GM19043 (cell line): Measurements from ENCODE around the gene AFAP1L2.

Experiments
- ATAC-seq: cut with Tn5 transposase; IDR thresholded peaks from one replicate; pipeline ENCODE4 v1.9.1; 2021; ENCODE audit warnings: low read depth; ENCODE audit not compliant: unreplicated experiment

AFAP1L2 gene

DNA sequence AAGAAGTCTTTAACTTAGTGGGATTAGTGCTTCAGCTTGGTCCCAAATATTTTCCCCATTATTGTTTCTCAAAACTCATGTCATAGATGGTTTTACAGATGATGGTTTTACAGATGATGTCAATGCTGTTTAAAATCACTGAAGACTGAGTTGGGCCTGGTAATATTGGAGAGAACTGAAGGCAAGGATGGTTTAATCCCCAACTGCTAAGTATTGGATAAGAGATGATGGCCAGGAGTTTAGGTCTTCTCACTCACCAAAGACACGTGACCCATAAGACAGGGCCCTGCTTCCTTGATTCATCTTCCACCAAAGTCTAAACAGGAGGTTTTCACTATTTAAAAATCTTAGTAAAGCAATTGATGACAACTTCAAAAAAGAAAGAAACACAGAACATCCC lies 108.9 kb downstream of the AFAP1L2 start:
- ATAC-seq = no peak

DNA sequence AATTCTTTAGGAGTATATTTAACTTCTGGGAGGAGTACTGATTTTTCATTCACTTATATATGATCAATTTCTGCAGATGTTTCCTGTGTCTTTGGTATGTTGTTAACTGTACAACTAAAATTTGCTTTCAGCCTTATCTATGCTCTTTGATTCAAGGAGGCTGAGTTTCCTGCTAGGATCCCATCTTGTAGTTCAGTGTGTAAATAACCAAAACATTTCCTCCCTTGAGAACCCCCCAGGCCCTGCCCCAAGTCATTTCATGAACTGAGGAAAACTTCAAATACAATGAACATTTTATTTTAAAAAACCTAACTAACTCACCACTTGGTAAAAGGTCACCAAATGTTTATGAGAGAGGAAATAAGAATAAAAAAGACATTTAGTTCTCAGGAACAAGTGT lies 109.8 kb downstream of the AFAP1L2 start:
- no peak for ATAC-seq

DNA sequence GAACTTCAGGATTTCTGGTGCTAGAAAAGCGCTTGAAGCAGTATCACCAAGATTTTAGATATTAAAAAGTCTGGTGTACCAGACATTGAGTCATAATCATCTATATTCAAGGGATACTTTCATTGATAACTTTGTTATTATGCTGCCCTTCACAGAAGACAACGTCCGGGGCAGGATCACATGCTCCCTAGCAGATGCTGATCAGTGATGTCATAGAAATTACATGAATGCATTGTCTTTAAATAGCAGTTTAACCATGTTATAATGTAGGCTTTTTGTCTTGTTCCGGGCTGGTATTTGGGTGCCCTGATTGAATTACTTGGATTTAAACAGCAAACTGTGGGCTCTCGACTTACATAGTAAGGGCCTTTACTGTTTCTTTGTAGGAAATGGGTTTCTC lies 111.2 kb downstream of the AFAP1L2 start:
- ATAC-seq = no peak

DNA sequence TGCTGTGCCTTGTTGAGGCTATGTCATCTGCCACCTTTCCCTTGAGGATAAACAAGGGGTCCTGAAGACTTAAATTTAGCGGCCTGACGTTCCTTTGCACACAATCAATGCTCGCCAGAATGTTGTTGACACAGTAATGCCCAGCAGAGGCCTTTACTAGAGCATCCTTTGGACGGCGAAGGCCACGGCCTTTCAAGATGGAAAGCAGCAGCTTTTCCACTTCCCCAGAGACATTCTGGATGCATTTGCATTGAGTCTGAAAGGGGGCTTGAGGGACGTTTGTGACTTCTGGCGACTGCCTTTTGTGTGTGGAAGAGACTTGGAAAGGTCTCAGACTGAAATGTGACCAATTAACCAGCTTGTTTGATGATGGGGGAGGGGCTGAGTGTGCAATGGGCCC lies 112.8 kb downstream of the AFAP1L2 start:
- no peak for ATAC-seq

DNA sequence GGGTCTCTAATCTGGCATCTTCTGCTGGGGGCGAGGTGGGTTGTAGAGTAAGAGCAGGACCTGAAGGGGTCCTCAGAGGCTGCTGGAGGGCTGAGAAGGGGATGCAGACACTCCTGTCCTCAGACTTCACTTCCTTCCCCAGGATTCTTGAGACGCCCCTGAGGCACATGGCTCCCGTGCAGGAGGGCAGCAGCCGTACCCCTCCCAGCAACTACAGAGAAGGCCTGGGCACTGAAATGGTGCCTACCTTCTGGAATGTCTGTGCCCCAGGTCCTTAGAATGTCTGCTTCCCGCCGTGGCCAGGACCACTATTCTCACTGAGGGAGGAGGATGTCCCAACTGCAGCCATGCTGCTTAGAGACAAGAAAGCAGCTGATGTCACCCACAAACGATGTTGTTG lies 113.2 kb downstream of the AFAP1L2 start:
- no peak for ATAC-seq

DNA sequence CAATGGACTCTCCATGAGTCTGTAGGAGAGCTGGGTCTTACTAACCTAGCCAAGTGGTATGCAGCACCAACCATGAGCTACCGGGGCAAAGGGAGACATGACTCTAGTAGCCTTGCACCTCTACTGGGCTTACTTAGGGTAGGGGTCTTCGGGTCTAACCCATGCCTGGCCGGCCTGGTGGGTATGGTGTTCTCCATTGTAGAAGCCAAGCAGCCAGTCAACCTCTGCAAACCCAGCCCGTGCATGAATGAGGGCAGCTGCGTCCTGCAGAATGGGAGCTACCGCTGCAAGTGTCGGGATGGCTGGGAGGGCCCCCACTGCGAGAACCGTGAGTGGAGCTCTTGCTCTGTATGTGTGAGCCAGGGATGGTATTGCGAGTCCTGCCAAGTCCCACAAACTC lies 114.3 kb downstream of the AFAP1L2 start:
- ATAC-seq = no peak

DNA sequence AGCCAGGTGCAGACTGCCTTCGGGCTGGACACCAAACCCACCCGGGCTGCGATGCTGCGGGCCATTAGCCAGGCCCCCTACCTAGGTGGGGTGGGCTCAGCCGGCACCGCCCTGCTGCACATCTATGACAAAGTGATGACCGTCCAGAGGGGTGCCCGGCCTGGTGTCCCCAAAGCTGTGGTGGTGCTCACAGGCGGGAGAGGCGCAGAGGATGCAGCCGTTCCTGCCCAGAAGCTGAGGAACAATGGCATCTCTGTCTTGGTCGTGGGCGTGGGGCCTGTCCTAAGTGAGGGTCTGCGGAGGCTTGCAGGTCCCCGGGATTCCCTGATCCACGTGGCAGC lies 115.2 kb downstream of the AFAP1L2 start:
- no peak for ATAC-seq

DNA sequence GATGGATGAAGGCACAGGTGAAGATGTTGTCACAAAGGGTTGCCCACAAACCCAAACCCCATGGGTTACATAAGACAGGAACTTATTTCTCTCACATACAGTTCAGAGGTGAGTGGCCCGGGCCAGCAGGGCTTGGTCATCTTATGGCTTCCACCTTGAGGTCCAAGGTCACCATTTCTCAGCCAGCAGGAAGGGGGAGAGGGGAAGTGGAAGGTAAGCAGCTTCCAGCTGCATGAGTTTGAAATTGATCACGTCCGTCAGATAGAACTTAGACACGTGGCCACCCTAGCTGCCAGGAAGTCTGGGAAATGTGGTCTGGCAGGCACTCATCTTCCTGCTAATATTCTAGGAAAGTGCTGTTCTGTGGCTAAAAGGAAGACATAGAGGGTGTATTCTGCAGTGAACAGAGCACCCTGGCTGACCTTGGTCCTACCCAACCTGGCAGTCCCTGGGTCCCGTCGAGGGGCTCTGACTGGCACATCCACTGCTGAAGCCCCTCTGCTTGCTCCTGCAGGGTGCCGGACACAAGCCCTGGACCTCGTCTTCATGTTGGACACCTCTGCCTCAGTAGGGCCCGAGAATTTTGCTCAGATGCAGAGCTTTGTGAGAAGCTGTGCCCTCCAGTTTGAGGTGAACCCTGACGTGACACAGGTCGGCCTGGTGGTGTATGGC lies 115.7 kb downstream of the AFAP1L2 start:
- ATAC-seq = no peak

DNA sequence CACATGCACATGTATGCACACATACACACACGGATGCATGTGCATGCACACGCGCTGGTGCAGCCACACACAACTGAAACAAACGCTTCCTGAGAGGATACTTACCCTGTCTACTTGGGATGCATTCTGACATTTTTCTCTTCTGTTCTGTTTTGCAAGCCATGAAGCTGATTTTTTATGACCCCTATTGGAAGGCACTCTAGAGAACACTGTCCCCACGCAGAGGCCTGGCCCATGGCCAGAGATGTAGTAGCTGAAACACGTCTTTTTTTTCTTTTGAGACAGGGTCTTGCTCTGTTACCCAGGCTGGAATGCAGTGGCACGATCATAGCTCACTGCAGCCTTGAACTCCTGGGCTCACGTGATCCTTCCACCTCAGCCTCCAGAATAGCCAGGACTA lies 117.4 kb downstream of the AFAP1L2 start:
- ATAC-seq = no peak

DNA sequence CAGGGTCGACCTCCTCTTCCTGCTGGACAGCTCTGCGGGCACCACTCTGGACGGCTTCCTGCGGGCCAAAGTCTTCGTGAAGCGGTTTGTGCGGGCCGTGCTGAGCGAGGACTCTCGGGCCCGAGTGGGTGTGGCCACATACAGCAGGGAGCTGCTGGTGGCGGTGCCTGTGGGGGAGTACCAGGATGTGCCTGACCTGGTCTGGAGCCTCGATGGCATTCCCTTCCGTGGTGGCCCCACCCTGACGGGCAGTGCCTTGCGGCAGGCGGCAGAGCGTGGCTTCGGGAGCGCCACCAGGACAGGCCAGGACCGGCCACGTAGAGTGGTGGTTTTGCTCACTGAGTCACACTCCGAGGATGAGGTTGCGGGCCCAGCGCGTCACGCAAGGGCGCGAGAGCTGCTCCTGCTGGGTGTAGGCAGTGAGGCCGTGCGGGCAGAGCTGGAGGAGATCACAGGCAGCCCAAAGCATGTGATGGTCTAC lies 118.3 kb downstream of the AFAP1L2 start:
- no peak for ATAC-seq

DNA sequence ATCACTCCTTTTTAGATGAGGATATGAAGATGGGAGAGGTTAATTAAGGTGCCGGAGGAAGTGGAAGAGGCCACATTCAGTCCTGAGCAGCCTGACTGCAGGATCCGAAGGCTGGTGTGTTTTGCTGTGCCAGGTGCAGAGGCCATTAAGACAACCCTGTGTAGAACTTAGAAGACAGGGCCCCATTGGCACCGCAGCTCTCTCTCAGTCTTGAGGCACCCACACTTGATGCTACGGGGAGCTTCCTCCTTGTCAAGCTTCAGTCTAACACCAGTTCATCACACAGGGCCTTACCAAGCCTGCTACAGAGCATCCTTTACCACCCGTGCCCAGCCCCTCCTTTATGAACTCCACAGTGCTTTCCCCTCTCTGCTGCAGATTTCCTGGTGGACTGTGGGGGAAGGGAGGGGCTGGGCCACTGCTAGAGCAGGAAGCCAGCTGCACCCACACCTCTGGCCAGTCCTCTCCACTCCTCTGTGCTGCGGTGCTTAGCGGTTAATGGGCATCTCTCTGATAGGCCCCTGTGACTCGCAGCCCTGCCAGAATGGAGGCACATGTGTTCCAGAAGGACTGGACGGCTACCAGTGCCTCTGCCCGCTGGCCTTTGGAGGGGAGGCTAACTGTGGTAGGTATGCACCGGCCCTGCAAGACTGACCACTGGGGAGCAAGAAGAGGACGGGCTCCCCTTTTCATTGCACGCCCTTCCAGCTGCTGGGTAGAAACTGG lies 119.8 kb downstream of the AFAP1L2 start:
- ATAC-seq = no peak

DNA sequence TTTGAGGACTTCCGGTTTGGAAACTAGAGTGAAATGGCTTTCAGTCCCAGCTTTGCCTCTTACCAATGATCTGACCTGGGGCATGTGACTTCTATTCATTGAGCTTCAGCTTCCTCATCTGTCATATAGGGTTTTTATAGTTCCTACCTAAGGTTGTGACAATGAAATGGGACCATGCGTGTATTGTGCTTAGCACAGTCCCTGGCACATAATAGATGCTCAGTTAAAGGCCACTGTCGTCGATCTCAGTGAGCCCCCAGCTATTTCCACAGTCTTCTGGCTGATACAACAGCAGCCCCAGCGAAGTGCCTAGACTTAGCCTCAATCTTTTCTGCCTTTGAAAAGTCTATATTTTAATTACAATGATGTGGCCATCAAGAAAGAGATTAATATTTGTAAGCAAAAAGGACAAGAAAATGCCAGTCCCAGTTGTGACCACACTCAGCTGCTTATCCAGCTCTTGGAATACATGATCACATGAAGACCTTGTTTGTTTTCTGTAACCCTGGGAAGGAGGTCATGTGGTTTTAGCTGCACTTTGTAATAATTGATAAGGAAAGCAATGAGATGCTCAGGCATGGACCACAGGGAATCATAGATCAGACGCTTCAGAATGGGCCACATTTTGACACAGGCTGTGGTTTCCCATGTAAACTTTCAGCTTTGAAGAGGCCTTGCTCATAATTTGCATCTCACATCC lies 120.6 kb downstream of the AFAP1L2 start:
- ATAC-seq = no peak

DNA sequence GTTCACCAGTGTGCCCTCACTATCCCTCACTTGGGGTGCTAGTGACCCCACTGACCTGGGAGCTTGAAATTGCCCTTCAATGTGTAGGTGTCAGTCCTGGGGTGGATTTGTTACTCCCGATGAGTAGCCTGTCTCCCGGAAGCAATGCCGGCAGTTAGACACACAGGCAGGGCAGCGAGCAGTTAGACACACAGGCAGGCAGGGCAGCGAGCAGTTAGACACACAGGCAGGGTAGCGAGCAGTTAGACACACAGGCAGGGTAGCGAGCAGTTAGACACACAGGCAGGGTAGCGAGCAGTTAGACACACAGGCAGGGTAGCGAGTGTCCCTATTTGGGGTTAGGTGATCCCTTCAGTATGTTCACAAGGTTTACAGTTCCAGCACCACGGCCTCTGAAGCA lies 121.2 kb downstream of the AFAP1L2 start:
- no peak for ATAC-seq

DNA sequence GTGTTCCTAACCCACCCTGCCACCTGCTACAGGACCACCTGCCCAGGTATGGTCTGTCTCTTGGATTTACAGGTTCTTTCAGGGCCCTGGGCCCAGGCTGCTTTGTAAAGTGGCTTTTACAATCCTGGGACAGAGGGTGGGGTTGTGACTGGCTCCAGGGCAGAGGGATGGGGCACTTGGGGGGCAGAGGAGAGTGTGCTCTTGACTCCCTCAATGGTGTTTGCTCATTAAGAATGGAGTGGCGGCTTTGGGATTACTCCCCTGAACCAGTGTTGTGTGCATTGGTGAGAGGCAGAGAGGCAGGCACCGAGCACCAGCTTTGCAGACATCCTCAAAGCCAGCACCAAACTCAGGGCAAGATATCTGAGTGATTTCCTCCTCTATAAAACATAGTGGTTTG lies 121.8 kb downstream of the AFAP1L2 start:
- no peak for ATAC-seq

DNA sequence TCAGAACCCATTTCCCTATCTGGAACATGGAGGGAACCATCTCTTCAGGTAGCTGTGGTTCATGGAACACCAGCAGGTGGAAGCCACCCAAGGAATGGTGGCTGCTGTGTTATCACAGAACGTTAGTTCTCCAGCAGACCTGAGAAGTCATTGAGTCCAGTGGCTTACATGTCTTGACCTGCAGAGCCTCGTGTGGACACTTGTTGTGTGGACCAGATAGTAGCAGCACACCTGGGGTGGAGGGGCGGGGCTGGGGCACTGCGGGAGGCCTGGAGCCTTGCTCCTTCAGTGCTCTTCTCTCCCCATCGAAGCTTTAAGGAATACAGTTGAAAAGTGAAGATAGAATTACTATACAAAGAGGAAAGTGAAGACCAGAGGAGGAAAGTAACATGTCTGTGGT lies 122.8 kb downstream of the AFAP1L2 start:
- ATAC-seq = no peak

DNA sequence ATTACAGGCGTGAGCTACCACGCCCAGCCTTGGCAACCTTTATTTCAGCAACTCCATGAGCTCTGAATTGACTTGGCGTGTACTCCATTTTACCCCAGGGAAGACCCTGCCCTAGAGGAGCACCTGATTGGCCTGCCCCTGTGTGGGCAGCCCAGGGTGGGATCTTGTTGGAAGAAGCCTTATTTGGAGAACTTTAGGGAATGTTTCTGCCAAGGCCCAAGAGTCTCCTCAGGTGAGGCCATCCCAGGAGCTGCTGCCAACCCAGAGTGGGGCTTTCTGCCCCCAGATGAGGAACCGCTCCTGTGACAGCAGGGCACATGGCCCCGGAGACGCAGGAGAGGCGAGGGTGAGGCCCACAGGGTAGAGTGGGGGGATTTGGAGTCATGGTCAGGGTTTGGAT lies 123.3 kb downstream of the AFAP1L2 start:
- no peak for ATAC-seq

DNA sequence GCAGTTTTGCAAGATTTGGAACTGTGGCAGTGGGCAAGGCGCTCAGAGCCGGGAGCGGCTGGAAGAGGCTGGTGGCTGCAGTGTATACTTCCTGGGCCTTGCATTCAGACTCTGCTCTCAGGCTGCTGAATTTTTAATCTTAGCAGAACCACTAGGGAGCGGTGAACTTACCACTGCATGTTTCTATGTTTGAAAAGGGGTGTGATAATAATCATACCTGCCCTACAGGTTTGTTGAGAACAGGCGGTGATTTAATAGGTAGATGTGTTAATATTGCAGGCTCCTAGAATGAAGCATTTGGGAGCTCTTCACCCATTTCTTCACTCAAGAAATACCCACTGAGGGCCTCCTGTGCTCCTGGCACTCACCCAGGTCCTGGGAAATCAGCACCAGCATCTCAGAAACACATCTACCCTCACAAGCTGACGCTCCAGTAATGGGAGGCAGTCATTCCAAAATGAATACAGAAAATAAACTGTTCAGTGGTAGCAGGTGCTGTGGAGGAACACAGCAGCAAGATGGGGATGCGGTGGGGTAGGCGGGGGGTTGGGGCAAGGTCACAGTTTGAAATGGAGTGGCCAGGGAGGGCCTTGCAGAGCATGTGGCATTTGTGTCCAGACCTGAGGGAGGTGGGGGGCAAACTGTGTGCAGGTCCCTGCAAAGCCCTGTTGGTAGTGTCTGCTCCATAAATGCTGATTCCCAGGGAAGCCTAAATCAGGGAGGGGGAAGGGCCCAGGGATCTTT lies 124.2 kb downstream of the AFAP1L2 start:
- no peak for ATAC-seq

DNA sequence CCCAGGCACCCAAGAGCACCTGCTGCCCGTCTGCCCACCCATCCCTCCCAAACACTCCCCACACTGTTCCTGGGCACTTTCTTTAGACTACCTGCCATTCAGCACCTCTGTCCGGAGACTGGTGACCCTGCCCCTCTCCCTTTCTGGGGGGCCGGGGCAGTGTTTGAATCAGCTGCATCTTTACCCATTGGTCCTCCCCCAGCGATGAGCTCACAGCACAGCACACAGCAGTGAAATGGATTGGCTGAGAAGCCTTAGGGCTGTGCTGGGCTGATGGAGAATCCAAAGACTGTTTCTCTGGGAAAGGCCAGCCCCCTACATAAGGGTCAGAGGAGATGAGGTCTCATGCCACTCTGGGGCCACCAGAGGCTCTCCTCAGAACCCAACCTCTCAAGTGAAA lies 125.0 kb downstream of the AFAP1L2 start:
- no peak for ATAC-seq

DNA sequence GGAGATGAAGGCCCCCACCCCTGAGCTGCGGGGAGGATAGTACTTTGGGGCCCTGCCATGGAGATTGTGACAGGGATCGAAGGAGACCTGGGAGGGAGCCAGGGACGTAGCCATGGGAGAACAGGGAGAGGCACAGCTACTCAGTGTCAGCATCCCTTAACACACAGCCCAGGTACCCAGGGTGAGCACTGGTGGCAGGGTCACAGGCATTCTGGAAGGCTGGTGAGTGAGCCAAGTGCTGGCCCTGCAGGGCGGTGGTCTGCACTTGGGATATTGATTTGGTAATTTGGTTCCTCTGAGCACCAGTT lies 125.5 kb downstream of the AFAP1L2 start:
- ATAC-seq = no peak

DNA sequence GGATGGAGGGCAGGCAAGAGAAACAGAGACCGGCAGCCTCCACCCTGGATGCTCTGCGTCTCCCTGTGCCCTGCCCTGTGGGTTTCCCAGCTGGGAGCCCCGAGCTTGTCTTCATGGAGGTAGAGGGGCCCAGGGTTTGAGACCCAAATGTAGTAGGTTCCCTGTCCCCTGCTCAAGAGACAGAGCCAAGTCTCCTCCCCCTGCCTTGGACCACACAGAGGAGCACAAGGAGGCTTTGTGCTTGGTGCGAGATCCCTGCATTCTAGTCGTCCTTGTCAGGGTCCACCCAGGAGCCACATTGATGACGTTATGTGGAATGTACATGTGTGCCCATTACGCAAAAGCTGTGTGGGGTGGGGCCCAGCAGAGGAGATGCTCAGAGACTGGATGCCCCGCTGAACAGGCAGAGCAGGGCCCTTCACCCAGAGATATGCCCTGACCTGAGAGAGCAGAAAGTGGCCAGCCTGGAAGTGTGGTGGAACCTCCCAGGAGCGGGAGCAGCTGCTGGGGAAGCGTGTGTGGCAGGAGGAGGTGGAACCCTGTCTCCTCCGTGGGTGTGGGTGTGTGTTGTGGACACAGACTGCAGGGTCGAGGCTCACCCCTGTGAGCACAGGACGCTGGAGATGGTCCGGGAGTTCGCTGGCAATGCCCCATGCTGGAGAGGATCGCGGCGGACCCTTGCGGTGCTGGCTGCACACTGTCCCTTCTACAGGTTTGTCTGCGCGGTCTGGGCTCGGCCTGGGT lies 126.0 kb downstream of the AFAP1L2 start:
- no peak for ATAC-seq

DNA sequence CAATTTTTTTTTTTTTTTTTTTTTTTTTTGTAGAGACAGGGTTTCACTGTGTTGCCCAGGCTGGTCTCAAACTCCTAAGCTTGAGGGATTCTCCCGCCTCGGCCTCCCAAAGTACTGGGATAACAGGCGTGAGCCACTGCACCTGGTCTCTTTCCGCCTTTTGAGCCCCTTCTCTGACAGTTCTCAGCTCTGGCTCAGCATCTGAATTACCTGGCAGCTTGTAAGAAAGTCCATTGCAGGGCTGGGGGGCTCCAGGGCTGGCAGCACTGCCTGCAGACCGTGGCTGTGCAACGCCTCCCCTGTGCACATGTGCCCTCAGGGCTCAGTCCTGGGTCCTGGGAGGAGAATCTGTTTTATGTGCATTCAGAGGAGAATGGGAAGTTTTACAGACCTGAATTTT lies 127.6 kb downstream of the AFAP1L2 start:
- no peak for ATAC-seq
